Stimulated activated CD8-positive, alpha-beta memory T cell treated with anti-CD3 and anti-CD28 coated beads, Interleukin-7, amount 100 ng/mL, for 1 hour (primary cell): ENCODE measurements around the gene HMGA1.

Source experiments
- DNase-seq, 2 donors: peaks; one replicate each; pipeline ENCODE4 v3.0.0-alpha.2; 2020; ENCODE audit warnings: low read depth in 2 of 2

Gene HMGA1

GRCh38 chr6:34236443-34237315 lies at the start of gene HMGA1:
HMGA1 (plus strand) TSS chr6:34236873; CDS start chr6:34240781, 3,908 bp downstream.
- DNase-seq = peak; percentile 73 to 82

GRCh38 chr6:34189806-34190503 lies 46.7 kb upstream of the HMGA1 start:
- no peak for DNase-seq

GRCh38 chr6:34190504-34191122 lies 46.1 kb upstream of the HMGA1 start:
- DNase-seq = no peak

- DNase-seq = no peak
Measured at GRCh38 chr6:34194772-34195171, 41.9 kb upstream of the HMGA1 start.

GRCh38 chr6:34195726-34196115 lies 41.0 kb upstream of the HMGA1 start:
- no peak for DNase-seq

GRCh38 chr6:34196116-34196832 lies 40.4 kb upstream of the HMGA1 start:
- DNase-seq = peak; percentile 80 to 88

GRCh38 chr6:34196833-34197195 lies 39.9 kb upstream of the HMGA1 start:
- no peak for DNase-seq

- no peak for DNase-seq
Measured at GRCh38 chr6:34200340-34200971, 36.2 kb upstream of the HMGA1 start.

- no peak for DNase-seq
Measured at GRCh38 chr6:34201455-34202107, 35.1 kb upstream of the HMGA1 start.

GRCh38 chr6:34202329-34203201 lies 34.1 kb upstream of the HMGA1 start:
- no peak for DNase-seq

GRCh38 chr6:34204693-34205092 lies 32.0 kb upstream of the HMGA1 start:
- no peak for DNase-seq

GRCh38 chr6:34205466-34205865 lies 31.2 kb upstream of the HMGA1 start:
- DNase-seq = no peak

GRCh38 chr6:34205916-34206315 lies 30.8 kb upstream of the HMGA1 start:
- no peak for DNase-seq

GRCh38 chr6:34206726-34207125 lies 29.9 kb upstream of the HMGA1 start:
- DNase-seq = no peak

GRCh38 chr6:34207695-34208443 lies 28.8 kb upstream of the HMGA1 start:
- DNase-seq = no peak

- DNase-seq = no peak
Measured at GRCh38 chr6:34213772-34214171, 22.9 kb upstream of the HMGA1 start.

- DNase-seq = no peak
Measured at GRCh38 chr6:34218691-34219090, 18.0 kb upstream of the HMGA1 start.

- DNase-seq = no peak
Measured at GRCh38 chr6:34223381-34223955, 13.2 kb upstream of the HMGA1 start.
